GM23248 (cell line): ENCODE data around the gene MFNG.

Experiments used
- EZH2 ChIP-seq: fragments of 200-600 bp; sonication (generic); IDR thresholded peaks from 2 replicates; pipeline ENCODE4 v1.6.1; 2018; ENCODE audit warnings: antibody characterized with exemption, mild to moderate bottlenecking; ENCODE audit not compliant: insufficient read depth, poor library complexity, severe bottlenecking
- EZH2phosphoT487 ChIP-seq: fragments of 200-600 bp; sonication (generic); IDR thresholded peaks from 2 replicates; pipeline ENCODE4 v1.6.1; 2018; ENCODE audit warnings: antibody characterized with exemption, moderate library complexity, mild to moderate bottlenecking, low read depth; ENCODE audit not compliant: insufficient read depth

GRCh38 chr22:37487129-37487528, 945 bp upstream of the MFNG start:
- TF ChIP-seq EZH2 (no peak), EZH2phosphoT487 (no peak)
